DOHH2 (cell line): Measurements from ENCODE around the gene TRNP1.

Experiments
- CTCF ChIP-seq: fragments of 200-600 bp; sonication (generic); IDR thresholded peaks from one replicate; pipeline ENCODE4 v1.5.1; 2014; ENCODE audit warnings: antibody characterized with exemption, mild to moderate bottlenecking, low read depth, low read length; ENCODE audit not compliant: poor library complexity, severe bottlenecking
- EZH2phosphoT487 ChIP-seq: fragments of 200-600 bp; sonication (generic); IDR thresholded peaks from 2 replicates; pipeline ENCODE4 v1.6.1; 2017; ENCODE audit warnings: borderline replicate concordance, mild to moderate bottlenecking, antibody characterized with exemption, low read length, moderate library complexity, mixed read lengths

- no peak for TF ChIP-seq CTCF
- TF ChIP-seq EZH2phosphoT487: no peak
Measured at GRCh38 chr1:26945728-26946127, 47.8 kb upstream of the TRNP1 start.
